ENCODE results near the gene KRTAP20-3.

Gene KRTAP20-3

DNA sequence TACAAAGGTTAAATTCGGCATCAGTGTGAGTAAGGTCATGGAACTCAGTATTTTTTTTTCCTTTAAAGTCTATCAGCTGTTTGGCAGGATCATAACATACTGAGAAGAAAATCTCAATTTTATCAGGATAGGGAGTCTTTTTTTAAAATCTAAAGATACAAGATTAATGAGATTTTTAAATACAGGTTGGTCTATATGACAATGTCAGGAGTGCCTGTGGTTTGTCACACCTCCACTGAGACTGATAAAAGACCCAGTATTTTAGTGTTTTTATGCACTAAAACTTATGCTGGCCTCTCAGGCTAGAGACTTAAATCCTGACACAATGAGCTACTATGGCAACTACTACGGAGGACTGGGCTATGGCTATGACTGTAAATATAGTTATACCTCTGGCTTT is at the start of gene KRTAP20-3:
Gene KRTAP20-3 (plus strand): TSS at position 301 of the 400 bp plus-strand sequence.
- no peak for FAIRE-seq

DNA sequence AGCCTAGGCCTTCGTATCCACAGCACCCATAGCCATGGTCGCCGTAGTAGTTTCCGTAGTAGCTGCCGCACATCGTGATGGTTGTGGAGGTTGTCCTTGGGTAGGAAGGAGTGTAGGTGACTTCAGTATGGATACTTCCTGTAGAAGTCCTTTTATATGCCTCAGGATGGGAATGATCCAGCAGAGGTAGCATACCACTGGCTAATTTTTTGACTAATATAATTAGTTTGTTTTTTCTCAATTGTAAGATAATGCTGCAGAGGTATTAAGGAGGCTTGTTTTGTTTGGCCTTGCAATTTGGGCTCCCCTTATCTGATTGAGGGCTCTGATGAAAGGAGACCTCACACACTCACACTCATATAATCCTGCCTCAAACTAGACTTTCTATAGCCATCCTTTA is 43.9 kb upstream of the KRTAP20-3 start, which contains the start of gene KRTAP6-2:
Gene KRTAP6-2 (minus strand): TSS at position 101 of the 400 bp plus-strand sequence. CDS start 28 bp downstream, at position 73.
- no peak for FAIRE-seq

GRCh38 chr21:30600787-30601186 is 41.9 kb upstream of the KRTAP20-3 start, which contains the start of gene KRTAP22-1:
Gene KRTAP22-1, plus strand, starts transcription at chr21:30601087.
- FAIRE-seq, result no peak

DNA sequence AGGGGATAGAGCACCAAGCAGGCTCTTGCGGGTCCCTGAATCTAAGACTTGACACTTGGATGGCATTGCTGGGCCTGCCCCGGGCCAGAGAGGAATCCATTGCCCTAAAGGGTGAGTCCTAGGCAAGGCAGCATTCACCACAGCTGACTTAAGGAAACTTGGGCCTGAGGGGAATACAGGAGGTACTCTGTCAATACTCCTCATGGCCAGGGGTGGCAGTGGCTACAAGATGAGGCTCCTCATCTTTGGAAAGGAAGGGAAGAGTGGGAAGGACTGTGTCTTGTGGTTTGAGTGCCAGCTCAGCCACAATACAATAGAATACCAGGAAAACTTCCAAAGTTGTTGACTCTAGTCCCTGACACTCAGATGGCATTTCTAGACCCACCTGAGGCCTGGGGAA is 36.7 kb upstream of the KRTAP20-3 start:
- no peak for FAIRE-seq

- FAIRE-seq, result no peak
Measured at GRCh38 chr21:30612132-30612531, 30.5 kb upstream of the KRTAP20-3 start.

DNA sequence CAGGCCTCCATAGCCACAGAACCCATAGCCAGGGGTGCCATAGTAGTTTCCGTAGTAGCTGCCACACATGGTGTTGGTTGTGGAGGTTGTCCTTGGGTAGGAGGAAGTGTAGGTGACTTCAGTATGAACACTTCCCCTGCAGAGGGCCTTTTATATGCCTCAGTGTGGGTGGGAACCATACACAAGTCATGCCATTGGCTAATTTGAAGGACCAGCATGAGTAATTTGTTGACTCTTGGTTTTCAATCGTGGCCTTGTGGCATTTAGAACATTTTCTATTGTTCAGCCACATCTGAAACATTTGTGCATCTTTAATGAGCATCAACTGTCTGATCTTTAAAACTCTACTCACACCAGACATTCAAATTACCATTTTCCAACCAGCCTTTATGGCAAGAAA is 28.8 kb upstream of the KRTAP20-3 start, which contains the start of gene KRTAP6-1:
Gene KRTAP6-1 (minus strand): TSS at position 95 of the 400 bp plus-strand sequence. CDS start 26 bp downstream, at position 69.
- FAIRE-seq, result no peak

DNA sequence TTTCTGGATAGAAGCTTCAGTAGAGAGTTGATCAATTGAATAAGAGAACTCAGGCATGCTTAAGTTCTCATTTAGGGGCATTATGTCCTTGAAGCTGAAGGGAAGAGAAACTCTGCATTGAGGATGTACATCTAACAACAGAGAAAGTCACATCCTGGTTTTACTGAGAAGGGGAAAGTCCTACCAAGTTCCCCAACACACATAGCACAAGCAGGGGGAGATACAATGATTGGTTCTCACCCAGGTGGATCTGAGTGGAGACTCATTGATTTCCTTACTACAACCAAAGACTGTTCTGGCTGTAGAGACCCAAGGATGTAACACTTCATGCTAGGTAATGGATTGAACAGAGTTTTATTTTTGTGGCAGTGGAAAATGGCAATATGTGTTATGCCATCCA is 27.5 kb upstream of the KRTAP20-3 start:
- no peak for FAIRE-seq

DNA sequence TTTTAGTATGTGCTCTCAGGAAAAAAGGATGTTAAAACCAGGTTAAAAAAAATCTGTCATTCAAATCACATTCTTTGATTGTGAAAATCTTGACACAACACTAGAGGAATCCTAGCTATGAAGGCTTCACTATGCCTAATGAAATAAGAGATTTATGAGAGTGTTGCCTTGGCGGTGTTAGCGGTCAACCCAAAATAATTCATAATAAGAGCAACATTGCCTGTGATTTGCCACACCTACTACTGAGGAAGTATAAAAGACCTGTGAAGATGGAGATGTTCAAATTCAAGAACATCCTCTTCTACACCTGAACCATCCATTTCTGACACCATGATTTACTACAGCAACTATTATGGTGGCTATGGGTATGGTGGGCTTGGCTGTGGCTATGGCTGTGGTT is 26.5 kb upstream of the KRTAP20-3 start, which contains the start of gene KRTAP20-1:
Gene KRTAP20-1 (plus strand): TSS at position 301 of the 400 bp plus-strand sequence. CDS start 30 bp downstream, at position 331.
- FAIRE-seq, result no peak

DNA sequence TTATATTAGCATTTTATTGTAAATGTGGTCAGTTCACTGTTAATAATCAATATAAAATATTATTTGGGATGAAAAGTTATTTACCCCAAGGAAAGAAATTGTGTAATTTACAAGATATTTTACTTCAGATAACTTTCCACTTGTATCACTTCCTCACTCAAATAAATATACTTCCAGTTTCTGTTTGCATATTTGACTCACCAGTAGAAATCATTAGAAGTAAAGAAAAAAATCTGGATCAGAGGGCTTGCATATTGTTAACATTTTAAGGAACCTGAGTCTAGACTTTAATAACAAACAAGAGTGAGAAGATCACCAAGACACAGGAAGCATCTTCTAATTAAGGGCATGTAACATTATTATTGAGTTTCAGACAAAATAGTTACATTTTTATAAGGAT is 22.6 kb upstream of the KRTAP20-3 start:
- FAIRE-seq, result peak; percentile 33

DNA sequence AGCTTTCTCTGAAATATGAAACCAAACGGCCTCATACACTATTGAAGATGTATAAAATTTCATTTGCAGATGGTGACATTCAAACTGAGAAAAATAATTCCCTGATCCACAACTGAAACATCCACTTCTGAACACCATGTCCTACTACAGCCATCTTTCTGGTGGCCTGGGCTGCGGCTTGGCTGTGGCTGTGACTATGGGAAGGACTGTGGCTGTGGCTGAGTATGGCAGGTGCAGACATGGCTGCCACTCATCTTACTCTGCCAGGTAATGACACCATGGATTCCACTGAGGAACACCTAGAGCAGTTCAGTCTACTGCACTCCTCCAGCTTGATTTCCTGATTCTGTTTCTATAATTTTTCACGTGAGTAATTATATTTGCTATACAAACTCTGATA is 22.1 kb upstream of the KRTAP20-3 start, which contains the start of gene KRTAP20-4:
Gene KRTAP20-4 (plus strand): TSS at position 106 of the 400 bp plus-strand sequence.
- FAIRE-seq, result no peak

GRCh38 chr21:30623362-30623761 is 19.3 kb upstream of the KRTAP20-3 start:
- no peak for FAIRE-seq

DNA sequence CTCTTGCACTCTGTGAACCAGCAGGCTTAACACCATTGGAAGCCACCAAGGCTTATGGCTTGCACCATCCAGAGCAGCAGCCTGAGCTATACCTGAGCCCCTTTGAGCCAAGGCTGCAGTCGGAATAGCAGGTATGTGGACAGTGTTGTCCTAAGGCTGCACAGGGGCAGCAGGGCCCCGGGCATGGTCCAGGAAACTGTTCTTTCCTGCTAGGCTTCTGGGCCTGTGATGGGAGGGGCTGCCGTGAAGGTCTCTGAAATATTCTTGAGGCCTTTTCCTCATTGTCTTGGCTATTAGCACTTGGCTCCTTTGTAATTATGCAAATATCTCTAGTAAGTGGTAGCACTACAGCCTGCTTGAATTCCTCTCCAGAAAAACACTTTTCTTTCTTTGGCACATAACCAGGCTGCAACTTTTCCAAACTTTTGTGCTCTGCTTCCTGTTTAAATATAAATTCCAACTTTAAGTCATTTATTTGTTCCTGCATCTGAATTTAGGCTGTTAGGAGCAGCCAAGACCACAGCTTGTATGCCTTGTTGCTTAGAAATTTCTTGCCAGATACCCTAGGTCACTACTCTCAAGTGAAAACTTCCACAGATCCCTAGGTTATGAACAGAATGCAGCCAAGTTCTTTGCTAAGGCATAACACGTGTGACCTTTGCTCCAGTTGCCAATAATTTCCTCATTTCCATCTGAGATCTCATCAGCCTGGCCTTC is 17.1 kb upstream of the KRTAP20-3 start:
- FAIRE-seq, result no peak

GRCh38 chr21:30628109-30628508 is 14.6 kb upstream of the KRTAP20-3 start:
- FAIRE-seq, result no peak

DNA sequence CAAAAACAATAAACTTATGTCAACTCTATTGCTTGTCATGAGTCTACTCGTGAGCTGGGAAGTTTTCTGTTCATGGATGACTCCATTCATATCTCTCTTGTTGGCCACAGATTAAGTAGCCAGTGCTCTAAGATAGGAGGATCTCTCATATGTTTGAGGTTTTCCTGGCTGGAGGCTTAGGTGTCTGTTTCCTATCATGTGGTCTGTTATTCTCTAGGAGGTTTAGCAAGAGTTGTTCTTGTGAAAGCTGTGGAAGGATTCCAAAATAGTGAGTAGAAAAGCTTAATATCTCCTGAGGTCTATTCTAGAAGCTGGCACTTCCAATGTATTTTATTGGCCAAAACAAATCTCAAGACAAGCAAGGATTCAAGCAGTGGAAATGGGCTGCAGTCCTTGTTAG is 13.5 kb upstream of the KRTAP20-3 start:
- no peak for FAIRE-seq

DNA sequence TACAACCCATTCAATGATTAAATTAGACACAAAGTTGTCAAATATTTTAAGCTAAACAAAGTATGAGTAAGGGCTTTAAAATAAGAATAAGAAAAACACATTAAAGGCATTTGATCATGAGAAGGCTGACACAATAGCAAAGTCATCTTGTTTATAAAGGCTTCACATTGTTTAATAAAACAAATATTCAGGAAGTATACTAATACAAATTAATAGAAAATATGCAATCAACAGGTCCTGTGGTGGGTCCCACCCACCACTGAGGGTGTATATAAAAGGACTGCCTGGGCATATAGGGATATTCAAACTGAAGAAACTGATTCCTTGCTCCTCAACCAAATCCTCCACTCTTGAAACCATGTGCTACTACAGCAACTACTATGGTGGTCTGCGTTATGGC is 7.8 kb upstream of the KRTAP20-3 start, which contains the start of gene KRTAP20-2:
Gene KRTAP20-2 (plus strand): TSS at position 301 of the 400 bp plus-strand sequence. CDS start 58 bp downstream, at position 359.
- FAIRE-seq, result no peak

DNA sequence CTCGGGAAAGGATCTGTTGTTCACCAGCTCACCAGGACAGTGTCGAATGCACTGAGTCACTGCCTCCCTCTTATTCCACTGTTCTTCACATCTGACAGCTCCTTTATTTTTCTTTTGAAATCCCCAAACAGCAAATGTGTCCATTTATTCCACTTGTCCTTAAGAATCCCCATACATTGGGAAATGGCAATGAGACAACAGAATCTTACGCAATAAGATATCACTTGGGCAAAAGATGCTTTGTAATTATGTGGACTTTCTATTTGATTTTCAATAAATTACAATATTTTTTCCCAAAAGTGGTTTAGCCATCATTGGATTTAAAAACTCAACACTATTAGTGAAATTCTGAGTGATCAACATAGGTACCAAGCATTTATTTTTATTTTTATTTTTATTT is 4.0 kb upstream of the KRTAP20-3 start:
- FAIRE-seq, result no peak

- no peak for FAIRE-seq
Measured at GRCh38 chr21:30646904-30647414, 4.3 kb downstream of the KRTAP20-3 start.

- FAIRE-seq, result no peak
Measured at GRCh38 chr21:30652891-30653290, 10.2 kb downstream of the KRTAP20-3 start.

DNA sequence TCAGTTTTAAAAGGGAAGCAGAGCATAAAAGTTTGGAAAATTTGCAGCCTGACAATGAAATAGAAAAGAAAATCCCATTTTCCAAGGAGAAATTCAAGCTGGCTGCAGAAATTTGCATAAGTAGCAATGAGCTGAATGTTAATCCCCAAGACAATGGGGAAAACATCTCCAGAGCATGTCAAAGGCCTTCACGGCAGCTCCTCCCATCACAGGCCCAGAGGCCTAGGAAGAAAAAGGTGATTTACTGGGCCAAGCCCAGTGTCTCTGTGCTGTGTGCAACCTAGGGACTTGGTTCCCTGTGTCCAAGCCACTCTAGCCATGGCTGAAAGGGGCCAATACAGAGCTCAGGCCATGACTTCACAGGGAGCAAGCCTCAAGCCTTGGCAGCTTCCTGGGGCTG is 26.1 kb downstream of the KRTAP20-3 start:
- no peak for FAIRE-seq

GRCh38 chr21:30672985-30673650 is 30.5 kb downstream of the KRTAP20-3 start:
- FAIRE-seq, result no peak

GRCh38 chr21:30674312-30674711 is 31.6 kb downstream of the KRTAP20-3 start:
- no peak for FAIRE-seq

DNA sequence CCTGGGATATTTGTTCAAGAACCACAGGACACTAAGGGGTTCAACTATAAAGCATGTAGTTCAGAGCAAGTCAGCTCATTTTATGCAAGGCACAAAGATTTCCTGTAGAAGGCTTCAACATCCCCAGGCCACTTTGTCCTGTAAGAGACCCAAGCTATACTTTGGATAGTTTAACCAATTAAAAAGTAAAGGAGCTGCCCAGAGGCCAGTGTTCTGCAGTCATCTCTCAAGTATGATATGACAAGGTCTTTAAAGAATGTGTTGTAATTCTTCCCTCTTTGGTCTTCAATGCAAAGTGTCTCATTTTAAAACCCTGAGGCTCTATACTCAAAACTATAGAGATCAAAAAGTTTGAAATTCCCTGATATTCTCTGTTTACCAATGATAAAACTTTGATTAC is 34.1 kb downstream of the KRTAP20-3 start:
- no peak for FAIRE-seq

DNA sequence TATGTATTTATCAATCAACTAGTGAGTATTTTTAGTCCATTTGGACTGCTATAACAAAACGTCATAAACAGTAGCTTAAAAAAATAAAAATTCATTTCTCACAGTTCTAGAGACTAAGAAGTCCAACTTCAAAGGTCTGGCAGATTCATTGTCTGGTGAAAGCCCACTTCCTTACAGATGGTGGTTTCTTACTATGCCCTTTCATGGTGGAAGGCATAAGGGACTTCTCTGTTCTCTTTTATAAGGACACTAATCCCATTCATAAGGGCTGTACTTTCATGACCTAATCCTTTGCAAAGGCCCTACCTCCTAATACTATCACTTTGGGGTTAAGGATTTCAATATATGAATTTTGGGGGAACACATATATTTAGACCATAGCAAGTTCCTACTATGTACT is 37.9 kb downstream of the KRTAP20-3 start:
- FAIRE-seq, result no peak

DNA sequence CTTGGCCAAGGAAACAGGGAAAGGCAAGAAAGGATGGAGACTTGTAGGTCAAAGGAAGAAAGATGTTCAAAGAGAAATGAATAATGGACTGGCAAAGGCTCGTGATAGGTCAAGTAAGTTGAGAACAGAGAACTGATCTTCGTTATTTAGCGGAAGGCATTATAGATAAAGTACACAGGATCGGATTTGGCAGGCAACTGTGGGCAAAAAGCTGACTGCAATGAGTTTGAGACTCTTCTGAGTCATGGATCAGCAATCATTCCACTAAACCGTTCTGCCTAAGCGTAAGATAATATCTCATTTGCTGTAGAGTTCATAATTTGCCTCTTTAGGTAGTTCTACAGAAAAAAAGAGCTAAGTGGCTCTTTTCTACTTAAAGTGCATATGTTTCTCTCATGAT is 41.8 kb downstream of the KRTAP20-3 start:
- no peak for FAIRE-seq
